ENCODE data around the gene TFB2M. TPM values are rescaled to one million over a fixed set of nuclear protein-coding genes. Genes with fewer than 3 reads are reported as not detected.

Gene TFB2M
- total RNA-seq, 1 donor from 2014 or later, result 16.8 TPM

DNA sequence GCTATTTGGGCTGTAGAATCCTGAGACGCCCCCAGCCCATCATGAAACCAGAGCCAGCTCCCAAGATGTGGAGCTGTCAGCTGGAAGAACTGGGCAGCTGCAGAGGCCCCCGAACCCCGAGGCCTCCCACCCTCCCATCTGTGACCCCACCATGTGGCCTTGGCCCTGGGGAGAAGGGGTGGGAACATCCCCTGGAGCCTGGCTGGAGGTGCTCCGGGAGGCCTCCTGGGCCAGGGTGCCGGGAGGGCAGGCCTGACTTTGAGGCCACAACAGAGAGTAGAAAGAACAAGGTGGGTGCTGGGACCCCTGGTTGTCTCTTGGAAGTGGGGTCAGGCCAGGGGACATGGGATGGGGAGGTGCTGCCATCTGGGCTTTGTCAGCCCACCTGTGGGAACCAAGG lies 53.0 kb downstream of the TFB2M start:
- H3K27me3 ChIP-seq (ENCODE audit: control insufficient read depth, insufficient read depth, low read length), result no peaks in the 10 kb centered on the region
- TF ChIP-seq, protein P1, sequence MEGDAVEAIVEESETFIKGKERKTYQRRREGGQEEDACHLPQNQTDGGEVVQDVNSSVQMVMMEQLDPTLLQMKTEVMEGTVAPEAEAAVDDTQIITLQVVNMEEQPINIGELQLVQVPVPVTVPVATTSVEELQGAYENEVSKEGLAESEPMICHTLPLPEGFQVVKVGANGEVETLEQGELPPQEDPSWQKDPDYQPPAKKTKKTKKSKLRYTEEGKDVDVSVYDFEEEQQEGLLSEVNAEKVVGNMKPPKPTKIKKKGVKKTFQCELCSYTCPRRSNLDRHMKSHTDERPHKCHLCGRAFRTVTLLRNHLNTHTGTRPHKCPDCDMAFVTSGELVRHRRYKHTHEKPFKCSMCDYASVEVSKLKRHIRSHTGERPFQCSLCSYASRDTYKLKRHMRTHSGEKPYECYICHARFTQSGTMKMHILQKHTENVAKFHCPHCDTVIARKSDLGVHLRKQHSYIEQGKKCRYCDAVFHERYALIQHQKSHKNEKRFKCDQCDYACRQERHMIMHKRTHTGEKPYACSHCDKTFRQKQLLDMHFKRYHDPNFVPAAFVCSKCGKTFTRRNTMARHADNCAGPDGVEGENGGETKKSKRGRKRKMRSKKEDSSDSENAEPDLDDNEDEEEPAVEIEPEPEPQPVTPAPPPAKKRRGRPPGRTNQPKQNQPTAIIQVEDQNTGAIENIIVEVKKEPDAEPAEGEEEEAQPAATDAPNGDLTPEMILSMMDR (IDR thresholded peaks at IDR 0.05; ENCODE audit: insufficient read depth, low read length, severe bottlenecking), result no peak
- FAIRE-seq (no peak), DNase-seq (ENCODE audit: low read depth) (no peak)
- H3K4me3 ChIP-seq (ENCODE audit: low read depth, low read length), result no peak overlapping the region
- H3K36me3 ChIP-seq (ENCODE audit: control insufficient read depth, insufficient read depth, low read length), result no peaks in the 10 kb centered on the region

DNA sequence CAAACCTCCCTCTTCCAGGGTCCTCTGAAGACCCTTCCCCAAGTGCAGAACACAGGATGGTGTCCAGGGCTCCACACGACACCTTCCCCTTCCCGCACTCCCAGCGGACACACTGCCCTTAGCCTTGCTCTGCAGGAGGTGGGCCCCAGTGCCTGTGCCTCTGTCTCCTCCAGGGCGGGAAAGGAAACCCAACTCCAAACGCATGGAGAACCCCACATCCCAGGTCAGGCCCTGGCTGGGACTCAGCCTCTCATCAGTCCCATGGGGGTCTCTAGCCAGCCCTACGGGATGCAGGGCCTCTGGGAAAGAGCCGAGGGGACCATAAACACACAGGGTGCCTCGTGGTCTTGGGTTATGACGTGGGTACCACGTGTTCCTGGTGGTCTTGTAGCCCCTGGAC lies 53.4 kb downstream of the TFB2M start:
- FAIRE-seq (no peak), DNase-seq (ENCODE audit: low read depth) (no peak)
- H3K36me3 ChIP-seq (ENCODE audit: control insufficient read depth, insufficient read depth, low read length), result no peaks in the 10 kb centered on the region
- TF ChIP-seq, protein P1 (IDR thresholded peaks at IDR 0.05; ENCODE audit: insufficient read depth, low read length, severe bottlenecking), result no peak
- H3K27me3 ChIP-seq (ENCODE audit: control insufficient read depth, insufficient read depth, low read length), result no peaks in the 10 kb centered on the region
- no peak overlapping the region for H3K4me3 ChIP-seq (ENCODE audit: low read depth, low read length)

DNA sequence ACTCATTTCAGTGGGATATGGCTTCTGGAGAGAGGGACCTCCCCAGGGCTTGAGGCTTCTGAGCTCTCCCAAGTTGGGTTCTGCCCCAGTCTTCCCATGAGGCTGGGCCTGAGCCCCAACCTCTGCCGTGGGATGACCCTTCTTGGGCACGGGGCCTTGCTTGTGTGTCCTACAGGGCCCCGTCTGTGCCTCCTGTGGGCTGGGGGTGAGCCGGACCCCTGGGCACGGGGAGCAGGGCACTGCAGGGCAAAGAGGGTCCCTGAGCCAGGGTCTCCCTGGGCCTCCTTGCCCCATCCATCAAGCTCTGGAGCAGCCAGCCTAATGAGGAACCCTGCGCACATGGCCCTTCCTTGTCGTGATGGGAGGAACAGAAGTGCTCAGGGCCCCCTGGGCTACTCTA lies 53.8 kb downstream of the TFB2M start:
- TF ChIP-seq, protein P1 (IDR thresholded peaks at IDR 0.05; ENCODE audit: insufficient read depth, low read length, severe bottlenecking), result no peak

DNA sequence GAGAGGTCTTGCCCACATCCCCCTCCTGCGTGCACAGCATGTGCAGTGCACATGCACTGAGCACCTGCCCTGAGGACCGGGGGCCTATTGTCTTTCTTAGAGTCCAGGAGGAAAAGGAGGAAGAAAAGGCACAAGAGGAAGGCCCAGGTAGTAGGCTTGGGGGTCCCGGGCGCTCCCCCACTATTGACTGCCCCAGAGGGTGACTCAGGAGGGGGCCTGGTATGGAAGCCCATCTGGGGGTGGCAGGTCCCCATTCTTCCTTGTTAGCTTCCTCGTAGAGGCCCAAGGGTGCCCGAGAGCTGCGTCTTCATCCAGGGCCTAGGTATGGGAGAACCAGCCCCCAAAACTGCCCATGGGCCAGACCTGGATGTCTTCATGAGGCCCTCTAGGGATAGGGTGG lies 54.9 kb downstream of the TFB2M start:
- Histone ChIP-seq H3K4me3 (ENCODE audit: low read depth, low read length) (no peak overlapping the region), H3K27me3 (ENCODE audit: control insufficient read depth, insufficient read depth, low read length) (no peaks in the 10 kb centered on the region), H3K36me3 (ENCODE audit: control insufficient read depth, insufficient read depth, low read length) (no peaks in the 10 kb centered on the region)
- no peak for DNase-seq (ENCODE audit: low read depth)
- FAIRE-seq, result no peak
- TF ChIP-seq, protein P1 (IDR thresholded peaks at IDR 0.05; ENCODE audit: insufficient read depth, low read length, severe bottlenecking), result no peak

More for the DNA sequence above, 53.8 kb downstream of the TFB2M start:
- no peak for DNase-seq (ENCODE audit: low read depth)
- FAIRE-seq, result no peak
- no peaks in the 10 kb centered on the region for H3K36me3 ChIP-seq (ENCODE audit: control insufficient read depth, insufficient read depth, low read length)
- no peak overlapping the region for H3K4me3 ChIP-seq (ENCODE audit: low read depth, low read length)
- no peaks in the 10 kb centered on the region for H3K27me3 ChIP-seq (ENCODE audit: control insufficient read depth, insufficient read depth, low read length)

DNA sequence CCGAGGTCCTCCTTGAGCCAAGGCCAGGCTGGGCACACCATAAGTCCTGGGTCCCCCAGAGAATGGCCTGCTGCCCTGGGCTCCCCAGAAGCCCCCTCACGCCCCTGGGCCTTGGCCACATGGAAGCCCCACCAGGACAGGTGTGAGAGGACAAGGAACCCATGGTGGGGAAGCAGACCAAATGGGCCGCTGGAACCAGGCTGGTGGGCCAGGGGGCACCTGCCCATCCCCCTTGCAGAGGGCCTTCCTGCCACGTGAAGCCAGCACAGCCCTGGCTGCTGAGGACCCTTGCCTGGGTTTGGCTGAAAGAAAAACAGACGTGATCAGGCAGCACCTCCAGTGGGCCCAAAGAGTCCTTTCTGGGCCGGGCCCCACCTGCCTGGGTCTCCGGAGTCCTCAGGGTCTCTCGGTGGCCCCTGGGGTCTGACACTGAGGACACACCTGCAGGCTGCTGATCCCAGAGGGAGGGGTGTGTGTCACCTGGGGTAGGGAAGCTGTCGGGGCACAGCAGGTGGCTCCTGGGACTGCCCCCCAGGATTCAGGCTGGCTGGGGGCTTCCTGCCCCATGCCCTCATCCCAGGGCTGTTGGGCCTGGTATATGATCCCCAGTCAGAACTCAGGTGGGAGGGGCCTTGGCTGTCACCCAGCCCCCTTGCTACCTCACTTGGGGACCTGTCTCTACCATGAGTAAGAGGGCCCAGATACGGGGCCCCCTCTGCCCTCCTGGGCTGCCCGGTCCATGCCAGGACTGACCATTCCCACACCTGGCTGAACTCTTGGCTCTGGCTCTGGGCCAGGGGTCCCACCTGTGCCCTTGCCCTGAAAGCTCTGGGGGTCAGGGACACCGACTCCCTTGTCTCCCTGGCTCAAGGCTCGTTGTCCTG lies 55.7 kb downstream of the TFB2M start:
- TF ChIP-seq, protein P1 (IDR thresholded peaks at IDR 0.05; ENCODE audit: insufficient read depth, low read length, severe bottlenecking), result no peak
- H3K27me3 ChIP-seq (ENCODE audit: control insufficient read depth, insufficient read depth, low read length), result no peaks in the 10 kb centered on the region
- H3K36me3 ChIP-seq (ENCODE audit: control insufficient read depth, insufficient read depth, low read length), result no peaks in the 10 kb centered on the region
- H3K4me3 ChIP-seq (ENCODE audit: low read depth, low read length), result no peak overlapping the region
- DNase-seq (ENCODE audit: low read depth) (no peak), FAIRE-seq (no peak)

All from bronchial epithelial cell (primary cell).